GM21390 (cell line): ENCODE measurements around the gene FGF2.
"Not testable (repeated sequence)": the region's sequence is repeated elsewhere in the genome, so short reads cannot be mapped to it uniquely, and the experiment has no call there.

ENCODE experiments used
- ATAC-seq: cut with Tn5 transposase; IDR thresholded peaks from one replicate; pipeline ENCODE4 v1.9.1; 2021; ENCODE audit not compliant: unreplicated experiment

The FGF2 gene

GRCh38 chr4:122921971-122922876 lies 95.6 kb downstream of the FGF2 start, which contains the start of gene NUDT6:
TSS of gene NUDT6 (minus strand) at chr4:122922597. CDS start at chr4:122922572, 25 bp downstream.
- ATAC-seq: peak; percentile 61

GRCh38 chr4:122922877-122923511 lies 96.4 kb downstream of the FGF2 start:
- peak; percentile 96 for ATAC-seq

GRCh38 chr4:122928930-122929329 lies 102.3 kb downstream of the FGF2 start:
- no peak for ATAC-seq

GRCh38 chr4:122930862-122931261 lies 104.2 kb downstream of the FGF2 start:
- ATAC-seq: no peak

GRCh38 chr4:122932763-122933162 lies 106.1 kb downstream of the FGF2 start:
- ATAC-seq: no peak

GRCh38 chr4:122945136-122945535 lies 118.5 kb downstream of the FGF2 start:
- not testable (repeated sequence) for ATAC-seq

GRCh38 chr4:122946142-122946541 lies 119.5 kb downstream of the FGF2 start:
- no peak for ATAC-seq
